Stimulated activated effector memory CD8-positive, alpha-beta T cell treated with anti-CD3 and anti-CD28 coated beads, Interleukin-12 subunit alpha, Interleukin-12 subunit beta, amount 100 ng/mL, for 72 hours (primary cell): Measurements from ENCODE around the gene SLC38A10.

Experiments
- ATAC-seq: fragments of 150-1000 bp; cut with Tn5 transposase; 2 replicates; pipeline ENCODE4 v1.10.0; 2021
- DNase-seq, 2 donors: peaks; one replicate each; pipeline ENCODE4 v3.0.0; 2021 to 2022; ENCODE audit warnings: low spot score in 2 of 2
- H3K27ac Mint-ChIP-seq: one replicate; pipeline ENCODE4 v1.8.0; 2022; ENCODE audit warnings: mild to moderate bottlenecking, mixed read lengths
- H3K36me3 Mint-ChIP-seq: one replicate; pipeline ENCODE4 v1.8.0; 2022; ENCODE audit warnings: mild to moderate bottlenecking, mixed read lengths
- H3K4me1 Mint-ChIP-seq: one replicate; pipeline ENCODE4 v1.8.0; 2022; ENCODE audit warnings: mixed read lengths
- H3K4me3 Mint-ChIP-seq: one replicate; pipeline ENCODE4 v1.8.0; 2022; ENCODE audit warnings: mild to moderate bottlenecking, mixed read lengths
- H3K9me3 Mint-ChIP-seq: one replicate; pipeline ENCODE4 v1.8.0; 2022; ENCODE audit warnings: mixed read lengths

The SLC38A10 gene

GRCh38 chr17:81295031-81295675 is at the start of gene SLC38A10:
Gene SLC38A10, minus strand, starts transcription at chr17:81295307. Its CDS starts 386 bp downstream, at chr17:81294921.
- H3K27ac Mint-ChIP-seq = peak within 1 kb of the TSS; percentile 99

GRCh38 chr17:81342269-81343070 is 47.4 kb upstream of the SLC38A10 start:
- Mint-ChIP-seq H3K27ac (no peak overlapping the region), H3K9me3 (no peaks in the 10 kb centered on the region), H3K4me3 (no peak overlapping the region), H3K36me3 (peaks cover 11% of the 10 kb centered on the region), H3K4me1 (peaks cover 14% of the 10 kb centered on the region)
- DNase-seq (no peak), ATAC-seq (no peak)

More at GRCh38 chr17:81295031-81295675, at the start of gene SLC38A10:
- Mint-ChIP-seq H3K36me3 (peaks cover 20% of the 10 kb centered on the region), H3K9me3 (no peaks in the 10 kb centered on the region), H3K4me3 (peak within 1 kb of the TSS; percentile 100), H3K4me1 (peaks cover 43% of the 10 kb centered on the region)
- peak; percentile 85 to 95 for DNase-seq
- peak; percentile 96 for ATAC-seq

- ATAC-seq (no peak), DNase-seq (no peak)
- no peaks in the 10 kb centered on the region for H3K9me3 Mint-ChIP-seq
- H3K4me3 Mint-ChIP-seq = no peak overlapping the region
- no peak overlapping the region for H3K27ac Mint-ChIP-seq
- peaks cover 11% of the 10 kb centered on the region for H3K36me3 Mint-ChIP-seq
- peaks cover 14% of the 10 kb centered on the region for H3K4me1 Mint-ChIP-seq
Observed at GRCh38 chr17:81341516-81342268, 46.6 kb upstream of the SLC38A10 start.

DNA sequence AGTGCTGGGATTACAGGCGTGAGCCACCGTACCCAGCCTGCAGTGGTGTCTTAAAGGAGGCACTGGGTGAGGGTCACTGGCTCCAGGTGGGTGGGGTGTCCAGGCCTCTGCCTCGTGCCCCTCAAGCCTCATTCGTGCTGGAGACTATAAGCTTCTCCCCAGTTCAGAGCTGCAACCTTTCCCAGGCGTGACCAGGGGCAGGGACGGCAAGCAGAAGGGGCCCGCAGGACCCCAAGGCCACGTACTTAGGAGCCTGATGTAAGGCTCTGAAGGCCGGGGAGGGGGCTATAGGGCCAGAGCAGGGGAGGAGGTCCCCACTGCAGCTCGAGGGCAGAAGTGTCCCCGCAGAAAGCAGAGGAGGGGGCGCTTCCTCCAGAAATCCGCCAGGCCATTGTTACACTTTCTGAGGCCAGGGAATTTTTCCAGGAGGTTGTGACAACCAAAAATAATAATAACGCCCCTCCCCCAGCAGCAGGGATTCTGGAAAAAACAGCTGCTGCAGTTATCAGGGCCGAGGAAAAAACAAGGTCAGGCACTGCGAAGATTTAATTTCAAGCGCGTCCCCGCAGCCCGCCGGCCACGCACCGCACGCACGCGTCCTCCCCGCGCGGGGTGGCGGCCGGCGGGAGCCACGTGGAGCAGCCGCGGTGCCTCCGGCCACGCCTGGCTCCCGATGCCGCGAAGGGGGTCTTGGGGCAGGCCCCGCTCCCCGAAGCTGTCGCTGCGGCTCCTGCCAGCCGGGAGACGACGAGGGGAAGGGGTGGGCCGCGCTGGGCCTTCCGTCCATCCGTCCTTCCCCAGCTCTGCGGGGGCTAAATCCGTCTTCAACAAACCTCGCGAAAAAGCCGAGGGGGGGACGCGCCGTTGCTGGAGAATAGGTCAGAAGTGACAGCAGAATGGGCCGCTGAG is 45.8 kb upstream of the SLC38A10 start:
- Mint-ChIP-seq H3K9me3 (no peaks in the 10 kb centered on the region), H3K4me1 (peaks cover 14% of the 10 kb centered on the region), H3K36me3 (peaks cover 11% of the 10 kb centered on the region), H3K27ac (no peak overlapping the region), H3K4me3 (no peak overlapping the region)
- ATAC-seq (no peak), DNase-seq (no peak)

DNA sequence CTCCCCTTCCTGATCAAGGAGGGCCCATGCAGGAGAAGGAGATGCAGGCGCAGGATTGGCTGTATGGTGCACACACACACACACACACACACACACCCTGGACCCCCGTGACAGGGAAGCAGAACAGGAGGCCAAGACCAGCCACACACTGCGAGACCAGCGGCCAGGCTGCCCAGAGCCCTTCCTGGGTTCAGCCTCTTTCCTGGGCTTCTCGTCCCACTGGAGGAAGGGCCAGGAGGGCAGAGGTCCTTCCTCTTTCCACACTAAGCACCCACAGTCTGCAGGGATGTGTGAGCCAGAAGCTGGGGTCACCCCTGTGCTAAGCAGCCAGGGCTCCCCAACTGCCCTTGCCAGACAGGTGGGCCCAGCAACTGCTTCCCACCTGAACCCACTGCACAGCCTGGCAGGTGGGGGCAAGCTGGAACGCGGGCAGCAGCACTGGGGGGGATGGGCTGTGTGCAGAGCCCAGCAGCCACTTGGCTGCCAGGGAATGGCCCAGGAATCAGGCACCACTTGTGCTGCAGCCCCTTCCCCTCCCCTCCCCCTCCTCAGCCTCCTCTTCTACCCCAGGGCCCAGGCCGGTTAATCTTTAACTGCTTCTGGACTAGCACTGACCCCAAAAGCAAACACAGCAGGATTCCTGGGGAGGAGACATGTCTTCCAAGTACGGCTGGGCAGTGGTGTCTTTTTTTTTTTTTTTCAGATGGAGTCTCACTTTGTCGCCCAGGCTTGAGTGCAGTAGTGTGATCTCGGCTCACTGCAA is 44.6 kb upstream of the SLC38A10 start:
- Mint-ChIP-seq H3K9me3 (no peaks in the 10 kb centered on the region), H3K36me3 (peaks cover 11% of the 10 kb centered on the region), H3K27ac (no peak overlapping the region), H3K4me3 (no peak overlapping the region), H3K4me1 (peaks cover 13% of the 10 kb centered on the region)
- ATAC-seq (no peak), DNase-seq (no peak)

DNA sequence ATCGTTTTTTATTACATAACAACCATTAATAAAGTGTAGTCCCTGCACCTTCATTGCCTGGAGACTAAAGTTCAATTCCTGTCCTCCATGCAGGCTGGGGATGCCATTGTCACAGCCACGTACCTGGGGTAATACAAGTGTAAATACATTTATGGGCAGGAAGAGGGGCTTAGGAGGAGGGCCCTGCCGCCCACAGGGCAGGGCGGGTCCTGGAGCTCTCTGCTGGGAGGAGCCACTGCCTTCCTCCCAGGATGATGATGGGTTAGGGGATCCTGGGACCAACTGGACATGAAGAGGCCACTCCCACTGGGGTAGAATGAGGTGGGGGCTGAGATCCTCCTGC is 44.1 kb upstream of the SLC38A10 start:
- DNase-seq (no peak), ATAC-seq (no peak)
- no peak overlapping the region for H3K4me3 Mint-ChIP-seq
- H3K36me3 Mint-ChIP-seq = peaks cover 6% of the 10 kb centered on the region
- no peak overlapping the region for H3K27ac Mint-ChIP-seq
- H3K9me3 Mint-ChIP-seq = no peaks in the 10 kb centered on the region
- H3K4me1 Mint-ChIP-seq = peaks cover 8% of the 10 kb centered on the region

GRCh38 chr17:81338274-81339190 is 43.4 kb upstream of the SLC38A10 start:
- H3K9me3 Mint-ChIP-seq = no peaks in the 10 kb centered on the region

GRCh38 chr17:81337476-81337879 is 42.4 kb upstream of the SLC38A10 start:
- H3K4me3 Mint-ChIP-seq = no peak overlapping the region
- H3K27ac Mint-ChIP-seq = no peak overlapping the region
- no peak for DNase-seq
- no peaks in the 10 kb centered on the region for H3K36me3 Mint-ChIP-seq
- H3K4me1 Mint-ChIP-seq = no peaks in the 10 kb centered on the region
- ATAC-seq = no peak
- H3K9me3 Mint-ChIP-seq = no peaks in the 10 kb centered on the region

More at GRCh38 chr17:81338274-81339190, 43.4 kb upstream of the SLC38A10 start:
- no peak for ATAC-seq
- H3K36me3 Mint-ChIP-seq = peaks cover 5% of the 10 kb centered on the region
- no peak for DNase-seq
- H3K4me3 Mint-ChIP-seq = no peak overlapping the region
- H3K4me1 Mint-ChIP-seq = peaks cover 2% of the 10 kb centered on the region
- H3K27ac Mint-ChIP-seq = no peak overlapping the region

GRCh38 chr17:81336930-81337325 is 41.8 kb upstream of the SLC38A10 start:
- DNase-seq (no peak), ATAC-seq (no peak)
- Mint-ChIP-seq H3K36me3 (no peaks in the 10 kb centered on the region), H3K27ac (no peak overlapping the region), H3K9me3 (no peaks in the 10 kb centered on the region), H3K4me3 (no peak overlapping the region), H3K4me1 (no peaks in the 10 kb centered on the region)

DNA sequence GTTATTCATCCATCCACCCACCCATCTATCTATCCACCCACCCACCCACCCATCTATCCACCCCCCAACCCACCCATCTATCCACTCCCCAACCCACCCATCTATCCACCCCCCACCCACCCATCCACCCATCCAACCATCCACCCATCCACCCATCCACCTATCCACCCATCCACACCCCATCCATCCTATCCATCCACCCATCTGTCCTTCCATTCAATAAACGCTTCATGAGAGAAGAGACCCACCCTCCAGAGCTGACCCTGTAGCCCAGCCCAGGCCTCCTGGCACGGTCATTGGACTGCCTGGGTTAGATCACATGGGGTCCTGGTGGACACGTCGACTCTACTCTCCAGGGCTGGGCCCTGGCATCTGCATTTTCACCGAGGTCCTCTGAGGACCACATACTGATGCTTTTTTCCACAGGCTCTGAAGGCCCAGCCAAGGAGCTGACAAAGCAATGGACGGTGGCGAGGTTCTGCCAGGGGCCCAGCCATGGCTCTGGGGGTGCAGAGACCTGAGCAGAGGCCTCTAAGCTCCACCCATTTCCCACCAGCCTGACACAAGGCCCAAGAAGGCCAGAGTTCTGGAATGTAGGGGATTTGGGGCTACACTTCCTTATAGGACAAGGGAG is 41.3 kb upstream of the SLC38A10 start:
- H3K27ac Mint-ChIP-seq = no peak overlapping the region
- H3K4me3 Mint-ChIP-seq = no peak overlapping the region
- no peaks in the 10 kb centered on the region for H3K4me1 Mint-ChIP-seq
- no peaks in the 10 kb centered on the region for H3K36me3 Mint-ChIP-seq
- ATAC-seq (no peak), DNase-seq (no peak)
- no peaks in the 10 kb centered on the region for H3K9me3 Mint-ChIP-seq

- no peak overlapping the region for H3K27ac Mint-ChIP-seq
- no peak for DNase-seq
- H3K4me3 Mint-ChIP-seq = no peak overlapping the region
- no peak for ATAC-seq
- no peaks in the 10 kb centered on the region for H3K4me1 Mint-ChIP-seq
- H3K36me3 Mint-ChIP-seq = no peaks in the 10 kb centered on the region
- no peaks in the 10 kb centered on the region for H3K9me3 Mint-ChIP-seq
Observed at GRCh38 chr17:81335773-81336157, 40.7 kb upstream of the SLC38A10 start.

- H3K4me3 Mint-ChIP-seq = no peak overlapping the region
- H3K9me3 Mint-ChIP-seq = no peaks in the 10 kb centered on the region
- ATAC-seq (no peak), DNase-seq (no peak)
- no peaks in the 10 kb centered on the region for H3K36me3 Mint-ChIP-seq
- no peaks in the 10 kb centered on the region for H3K4me1 Mint-ChIP-seq
- H3K27ac Mint-ChIP-seq = no peak overlapping the region
Observed at GRCh38 chr17:81334987-81335772, 40.1 kb upstream of the SLC38A10 start.
